GM21423 (cell line): ENCODE results near the gene RASIP1.
"Not testable (repeated sequence)": the region's sequence is repeated elsewhere in the genome, so short reads cannot be mapped to it uniquely, and the experiment has no call there.

Source experiments
- ATAC-seq: cut with Tn5 transposase; IDR thresholded peaks from one replicate; pipeline ENCODE4 v1.9.1; 2021; ENCODE audit warnings: mild to moderate bottlenecking, moderate library complexity; ENCODE audit not compliant: unreplicated experiment

The RASIP1 gene

GRCh38 chr19:48740164-48740972, at the start of gene RASIP1:
Gene RASIP1, minus strand, starts transcription at chr19:48740610. Its CDS starts 328 bp downstream, at chr19:48740282.
- ATAC-seq, result no peak

DNA sequence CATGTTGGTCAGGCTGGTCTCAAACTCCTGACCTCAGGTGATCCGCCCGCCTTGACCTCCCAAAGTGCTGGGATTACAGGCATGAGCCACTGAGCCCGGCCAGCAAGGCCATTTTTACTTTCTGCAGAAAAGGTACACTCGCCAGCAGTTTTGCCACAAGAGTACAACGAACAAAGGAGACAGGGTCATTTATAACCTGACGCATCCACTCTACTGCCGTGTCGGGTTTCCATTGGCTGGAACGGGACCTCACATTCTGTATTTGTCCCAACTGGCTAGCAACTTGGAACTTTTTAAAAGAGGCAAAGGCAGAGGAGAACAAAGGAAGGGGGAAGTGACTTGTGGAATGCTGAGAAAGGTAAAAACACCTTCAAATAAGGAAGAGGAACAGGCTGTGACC, 46.9 kb upstream of the RASIP1 start:
- ATAC-seq, result not testable (repeated sequence)

- not testable (repeated sequence) for ATAC-seq
These were observed 46.0 kb upstream of the RASIP1 start for GRCh38 chr19:48786422-48786821.

GRCh38 chr19:48784527-48784926, 44.1 kb upstream of the RASIP1 start:
- no peak for ATAC-seq

GRCh38 chr19:48780631-48781391, 40.4 kb upstream of the RASIP1 start:
- ATAC-seq, result no peak

DNA sequence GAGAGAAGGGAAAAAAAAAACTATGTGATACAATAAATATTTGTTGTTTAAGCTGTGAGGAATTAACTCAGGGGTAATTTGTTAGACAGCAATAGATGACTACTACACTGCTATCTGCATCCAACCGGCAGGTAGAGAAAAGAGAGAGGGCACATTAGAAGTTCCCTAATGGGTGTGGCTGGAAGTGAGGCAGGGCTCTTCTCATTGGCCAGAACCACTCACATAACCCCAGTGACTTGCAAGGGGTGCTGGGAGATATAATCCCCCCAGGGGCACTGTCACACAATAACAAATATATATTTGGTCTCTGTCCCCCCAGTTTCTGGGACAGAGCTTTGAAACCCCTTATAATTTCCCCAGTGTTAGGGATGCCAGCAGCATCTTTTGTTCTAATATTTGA, 39.2 kb upstream of the RASIP1 start:
- no peak for ATAC-seq

DNA sequence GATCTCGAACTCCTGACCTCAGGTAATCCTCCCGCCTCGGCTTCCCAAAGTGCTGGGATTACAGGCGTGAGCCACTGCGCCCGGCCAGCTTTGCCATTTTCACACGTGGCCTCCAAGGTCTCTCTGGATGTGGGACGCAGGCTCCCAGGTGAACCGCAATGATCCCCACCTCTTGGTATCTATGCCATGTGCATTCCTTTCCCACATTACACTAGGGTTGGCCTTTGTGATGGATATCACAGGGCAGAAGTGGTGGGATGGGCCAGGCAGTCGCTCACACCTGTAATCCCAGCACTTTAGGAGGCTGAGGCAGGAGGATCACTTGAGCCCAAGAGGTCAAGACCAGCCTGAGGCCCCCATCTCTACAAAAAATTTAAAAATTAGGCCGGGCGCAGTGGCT, 37.3 kb upstream of the RASIP1 start:
- no peak for ATAC-seq

DNA sequence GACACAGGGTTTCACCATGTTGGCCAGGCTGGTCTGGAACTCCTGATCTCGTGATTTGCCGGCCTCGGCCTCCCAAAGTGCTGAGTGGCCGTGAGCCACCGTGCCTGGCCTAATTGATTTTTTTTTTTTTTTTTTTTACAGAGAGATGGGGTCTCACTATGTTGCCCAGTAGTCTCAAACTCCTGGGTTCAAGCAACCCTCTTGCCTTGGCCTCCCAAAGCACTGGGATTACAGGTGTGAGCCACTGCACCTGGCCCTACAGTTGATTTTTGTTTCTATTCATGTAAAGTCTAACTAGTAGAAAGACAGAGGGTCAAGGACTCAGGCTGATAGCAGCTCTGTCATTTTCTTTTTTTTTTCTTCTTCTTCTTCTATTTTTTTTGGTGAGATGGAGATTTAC, 36.7 kb upstream of the RASIP1 start:
- ATAC-seq, result no peak

DNA sequence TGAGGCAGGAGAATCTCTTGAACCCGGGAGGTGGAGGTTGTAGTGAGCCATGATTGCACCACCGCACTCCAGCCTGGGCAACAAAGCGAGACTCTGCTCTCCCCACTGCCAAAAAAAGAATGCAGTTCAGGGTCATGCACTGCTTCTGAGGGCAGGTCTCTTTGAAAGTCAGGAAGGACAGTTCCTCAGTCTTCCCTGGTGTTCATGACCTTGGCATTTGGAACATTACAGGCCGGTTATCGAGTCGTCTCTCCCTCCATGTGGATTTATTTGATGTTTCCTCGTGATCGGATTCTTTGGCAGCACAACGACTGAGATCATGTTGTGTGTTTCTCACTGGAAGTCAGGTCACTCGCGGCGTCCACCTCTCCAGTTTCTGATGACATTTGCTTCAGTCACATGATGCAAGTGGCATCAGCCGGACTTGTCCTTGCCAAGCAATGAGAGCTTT, 32.1 kb upstream of the RASIP1 start:
- no peak for ATAC-seq

- no peak for ATAC-seq
These were observed 30.5 kb upstream of the RASIP1 start for GRCh38 chr19:48770734-48771472.

DNA sequence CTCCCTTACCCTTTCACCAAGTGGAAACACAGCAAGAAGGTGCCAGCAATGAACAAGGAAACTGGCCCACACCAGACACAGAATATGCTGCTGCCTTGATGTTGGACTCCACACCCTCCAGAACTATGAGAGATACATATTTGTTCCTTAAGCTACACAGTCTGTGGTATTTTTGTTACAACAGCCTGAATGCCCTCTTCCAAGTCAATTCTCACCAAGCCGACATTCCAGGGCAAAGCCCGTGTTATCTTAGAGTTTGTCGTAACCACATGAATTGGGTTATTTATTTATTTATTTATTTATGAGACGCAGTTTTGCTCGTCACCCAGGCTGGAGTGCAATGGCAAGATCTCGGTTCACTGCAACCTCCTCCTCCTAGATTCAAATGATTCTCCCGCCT, 29.9 kb upstream of the RASIP1 start:
- no peak for ATAC-seq

- ATAC-seq, result no peak
These were observed 28.7 kb upstream of the RASIP1 start for GRCh38 chr19:48768994-48769713.

DNA sequence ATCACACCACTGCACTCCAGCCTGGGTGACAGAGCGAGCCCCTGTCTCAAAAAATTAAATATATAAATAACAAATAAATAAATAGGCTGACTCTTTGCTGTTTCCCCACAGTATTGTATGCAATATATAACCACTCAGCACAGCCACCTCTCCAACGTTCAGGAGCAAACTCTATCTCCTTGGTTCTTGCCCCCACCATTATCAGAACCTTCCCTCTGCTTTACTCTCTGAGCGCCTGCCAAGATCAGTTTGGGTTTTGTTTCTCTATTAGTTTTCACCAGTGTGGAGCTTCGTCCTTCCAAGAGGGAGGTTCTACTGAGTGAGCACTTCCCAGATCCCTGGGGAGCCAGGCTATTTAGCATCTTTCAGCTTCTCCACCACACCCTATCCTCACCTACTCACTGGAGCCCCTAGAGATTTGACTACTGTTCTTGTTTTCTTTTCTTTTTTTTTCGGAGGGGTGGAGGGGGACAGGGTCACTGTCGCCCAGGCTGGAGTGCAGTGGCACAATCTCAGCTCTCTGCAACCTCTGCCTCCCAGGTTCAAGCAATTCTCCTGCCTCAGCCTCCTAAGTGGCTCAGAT, 27.9 kb upstream of the RASIP1 start:
- not testable (repeated sequence) for ATAC-seq

DNA sequence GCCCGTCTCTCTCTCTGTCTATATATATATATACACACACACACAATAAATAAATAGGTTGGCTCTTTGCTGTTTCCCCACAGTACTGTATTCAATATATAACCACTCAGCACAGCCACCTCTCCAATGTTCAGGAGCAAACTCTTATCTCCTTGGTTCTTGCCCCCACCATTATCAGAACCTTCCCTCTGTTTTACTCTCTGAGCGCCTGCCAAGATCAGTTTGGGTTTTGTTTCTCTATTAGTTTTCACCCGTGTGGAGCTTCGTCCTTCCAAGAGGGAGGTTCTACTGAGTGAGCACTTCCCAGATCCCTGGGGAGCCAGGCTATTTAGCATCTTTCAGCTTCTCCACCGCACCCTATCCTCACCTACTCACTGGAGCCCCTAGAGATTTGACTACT, 25.4 kb upstream of the RASIP1 start:
- not testable (repeated sequence) for ATAC-seq

DNA sequence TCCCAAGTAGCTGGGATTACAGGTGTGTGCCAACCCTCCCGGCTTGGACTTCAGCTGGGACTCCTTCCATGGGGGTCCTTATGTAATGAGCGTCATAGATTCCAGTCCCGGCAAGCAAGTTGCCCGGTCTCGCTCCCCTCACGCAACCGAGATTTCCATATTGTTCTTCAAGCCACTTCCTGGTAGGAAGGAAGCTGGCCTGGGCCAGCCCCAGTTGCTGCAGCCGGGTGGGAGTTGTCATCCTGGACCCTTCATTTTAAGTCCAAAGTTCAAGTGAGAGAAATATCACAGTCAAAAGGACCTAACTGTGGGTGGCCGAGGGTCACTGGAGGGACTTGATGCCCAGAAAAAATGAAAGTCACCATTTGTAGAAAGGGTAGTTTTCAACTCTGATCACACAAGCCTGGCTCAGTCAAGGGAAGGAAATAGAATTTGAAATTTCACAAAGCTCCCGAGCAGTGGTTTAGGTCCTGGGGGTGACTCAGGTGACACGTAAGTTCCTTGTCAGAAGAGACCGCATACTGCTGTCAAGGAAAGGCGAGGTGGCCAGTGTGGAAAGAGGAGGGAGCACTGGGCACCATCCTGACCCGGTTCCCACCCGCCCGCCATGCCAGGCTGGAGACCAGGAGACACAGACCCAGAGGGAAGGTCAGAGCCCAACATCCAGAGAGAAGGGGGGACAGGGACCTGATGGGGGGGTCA, 20.2 kb upstream of the RASIP1 start:
- ATAC-seq, result no peak

GRCh38 chr19:48757741-48758144, 17.3 kb upstream of the RASIP1 start:
- ATAC-seq, result no peak

DNA sequence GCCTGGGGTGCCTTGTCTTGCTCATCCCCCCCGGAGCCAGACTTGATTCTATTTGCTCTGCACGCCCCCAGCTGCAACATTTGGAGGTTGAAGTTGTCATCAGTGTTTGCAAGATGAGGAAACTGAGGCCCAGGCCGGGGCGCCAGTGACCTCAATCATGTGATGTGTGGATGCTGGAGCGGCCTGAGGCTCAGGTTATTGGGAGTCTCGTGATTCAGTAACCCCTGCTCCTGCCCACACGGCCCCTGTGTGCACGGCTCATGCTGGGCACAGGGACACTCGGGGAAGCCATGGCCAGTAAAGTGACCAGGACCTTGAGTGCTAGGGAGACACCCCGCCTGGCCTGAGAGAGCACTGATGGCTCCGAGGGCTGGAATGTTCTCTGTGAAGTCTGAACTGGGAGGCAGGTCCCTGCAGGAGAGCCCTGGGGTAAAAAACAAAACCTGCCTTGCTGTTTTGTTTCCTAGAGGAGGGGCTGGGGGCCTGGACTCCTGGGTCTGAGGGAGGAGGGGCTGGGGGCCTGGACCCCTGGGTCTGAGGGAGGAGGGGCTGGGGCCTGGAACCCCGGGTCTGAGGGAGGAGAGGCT, 16.8 kb upstream of the RASIP1 start:
- no peak for ATAC-seq

- no peak for ATAC-seq
These were observed 16.3 kb upstream of the RASIP1 start for GRCh38 chr19:48756686-48757085.

DNA sequence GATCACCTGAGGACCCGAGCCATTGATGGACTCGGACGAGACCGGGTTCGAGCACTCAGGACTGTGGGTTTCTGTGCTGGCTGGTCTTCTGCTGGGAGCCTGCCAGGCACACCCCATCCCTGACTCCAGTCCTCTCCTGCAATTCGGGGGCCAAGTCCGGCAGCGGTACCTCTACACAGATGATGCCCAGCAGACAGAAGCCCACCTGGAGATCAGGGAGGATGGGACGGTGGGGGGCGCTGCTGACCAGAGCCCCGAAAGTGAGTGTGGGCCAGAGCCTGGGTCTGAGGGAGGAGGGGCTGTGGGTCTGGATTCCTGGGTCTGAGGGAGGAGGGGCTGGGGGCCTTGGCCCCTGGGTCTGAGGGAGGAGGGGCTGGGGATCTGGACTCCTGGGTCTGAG, 15.8 kb upstream of the RASIP1 start:
- ATAC-seq, result no peak
